ENCODE measurements around the gene KRTAP9-1.

DNA sequence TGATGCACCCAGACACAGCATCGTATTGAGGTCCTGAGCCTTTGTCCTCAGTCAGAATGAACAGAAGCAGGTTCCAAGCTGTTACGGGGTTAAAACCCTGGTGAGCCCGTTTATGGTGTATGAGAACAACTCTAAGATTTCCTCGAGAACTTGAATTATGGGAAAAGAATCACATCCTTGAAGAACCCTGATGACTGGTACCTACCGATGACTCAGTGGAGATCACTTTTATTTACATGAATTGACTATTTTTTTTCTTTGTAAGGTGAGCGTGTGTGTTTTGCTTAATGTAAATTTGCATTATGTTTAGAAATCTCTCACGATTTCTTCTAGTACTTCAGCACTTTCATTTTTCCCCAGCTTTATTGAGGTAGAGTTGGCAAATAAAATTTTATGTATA, 25.9 kb upstream of the KRTAP9-1 start:
- TF ChIP-seq, protein P1, sequence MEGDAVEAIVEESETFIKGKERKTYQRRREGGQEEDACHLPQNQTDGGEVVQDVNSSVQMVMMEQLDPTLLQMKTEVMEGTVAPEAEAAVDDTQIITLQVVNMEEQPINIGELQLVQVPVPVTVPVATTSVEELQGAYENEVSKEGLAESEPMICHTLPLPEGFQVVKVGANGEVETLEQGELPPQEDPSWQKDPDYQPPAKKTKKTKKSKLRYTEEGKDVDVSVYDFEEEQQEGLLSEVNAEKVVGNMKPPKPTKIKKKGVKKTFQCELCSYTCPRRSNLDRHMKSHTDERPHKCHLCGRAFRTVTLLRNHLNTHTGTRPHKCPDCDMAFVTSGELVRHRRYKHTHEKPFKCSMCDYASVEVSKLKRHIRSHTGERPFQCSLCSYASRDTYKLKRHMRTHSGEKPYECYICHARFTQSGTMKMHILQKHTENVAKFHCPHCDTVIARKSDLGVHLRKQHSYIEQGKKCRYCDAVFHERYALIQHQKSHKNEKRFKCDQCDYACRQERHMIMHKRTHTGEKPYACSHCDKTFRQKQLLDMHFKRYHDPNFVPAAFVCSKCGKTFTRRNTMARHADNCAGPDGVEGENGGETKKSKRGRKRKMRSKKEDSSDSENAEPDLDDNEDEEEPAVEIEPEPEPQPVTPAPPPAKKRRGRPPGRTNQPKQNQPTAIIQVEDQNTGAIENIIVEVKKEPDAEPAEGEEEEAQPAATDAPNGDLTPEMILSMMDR (conservative IDR thresholded peaks at IDR 0.05; ENCODE audit: low read length) = no peak
- TF ChIP-seq EZH2phosphoT487 (IDR thresholded peaks at IDR 0.05; ENCODE audit: borderline replicate concordance) = no peak
